A549 (cell line): ENCODE data around the gene ABLIM3. TPM values are rescaled to one million over a fixed set of nuclear protein-coding genes. Genes with fewer than 3 reads are reported as not detected.

Experiments
- ATAC-seq, 2 experiments: fragments of 200-7000 bp in 1 of 2; fragments of >200 bp in 1 of 2; cut with Nextera tagmentation in 1 of 2; cut with Tn5 transposase in 1 of 2; 3 replicates each; pipeline versions ENCODE4 v1.8.0 to v1.9.1; 2018 to 2020; ENCODE audit warnings: mild to moderate bottlenecking in 1 of 2, moderate library complexity in 1 of 2
- CTCF ChIA-PET: fragments of 300-600 bp; sonication (Branson Sonifier 250); formaldehyde crosslinking; extraction: SDS; loops from one replicate; lab custom pipeline; 2021; ENCODE audit warnings: antibody characterized with exemption, inconsistent platforms; lab: Yijun Ruan, JAX
- POLR2A ChIA-PET: fragments of 350-600 bp; formaldehyde crosslinking; extraction: SDS; loops from one replicate; lab custom pipeline; 2021; ENCODE audit warnings: antibody characterized with exemption, inconsistent platforms; lab: Yijun Ruan, JAX
- DNase-seq, 2 experiments: peaks; one replicate each; pipeline versions ENCODE4 v3.0.0 to v3.0.0-alpha.2; 2011 to 2016; ENCODE audit warnings: low read depth in 1 of 2, low spot score in 1 of 2
- FAIRE-seq: peaks from 2 replicates; lab custom pipeline; 2011; peaks lifted over from hg19 to GRCh38; lab: Jason Lieb, UNC
- H3K27ac ChIP-seq, 2 experiments: fragments of >200 bp; sonication (Bioruptor Twin); formaldehyde crosslinking; 3 replicates each; pipeline ENCODE4 v1.5.1; 2016 to 2017
- H3K4me1 ChIP-seq: fragments of >200 bp; sonication (Bioruptor Twin); formaldehyde crosslinking; 3 replicates; pipeline ENCODE4 v1.6.1; 2016
- H3K4me2 ChIP-seq: fragments of >200 bp; sonication (Bioruptor Twin); formaldehyde crosslinking; 3 replicates; pipeline ENCODE4 v1.6.1; 2016
- H3K4me3 ChIP-seq: fragments of >200 bp; sonication (Bioruptor Twin); formaldehyde crosslinking; 3 replicates; pipeline ENCODE4 v1.5.1; 2016
- H3K9me3 ChIP-seq: fragments of >200 bp; sonication (Bioruptor Twin); formaldehyde crosslinking; 3 replicates; pipeline ENCODE4 v1.6.1; 2016
- ATOH8 ChIP-seq: fragments of 250-450 bp; sonication (Bioruptor Pico); IDR thresholded peaks from 2 replicates; pipeline ENCODE4 v1.5.0; 2020; ENCODE audit warnings: low read depth, mild to moderate bottlenecking, moderate library complexity
- BHLHE40 ChIP-seq: IDR thresholded peaks from 2 replicates; pipeline ENCODE4 v1.6.1; 2012; ENCODE audit warnings: low read depth, low read length, inconsistent platforms
- CBX8 ChIP-seq: fragments of 200-600 bp; sonication (generic); IDR thresholded peaks from 2 replicates; pipeline ENCODE4 v1.6.1; 2016
- CHD2 ChIP-seq: fragments of 150-350 bp; IDR thresholded peaks from 2 replicates; pipeline ENCODE4 v1.6.1; 2014; ENCODE audit warnings: low read length; ENCODE audit not compliant: partially characterized antibody
- CTCF ChIP-seq: fragments of >200 bp; sonication (Bioruptor Twin); formaldehyde crosslinking; IDR thresholded peaks from 3 replicates; pipeline ENCODE4 v1.5.1; 2016
- EP300 ChIP-seq, 2 experiments: fragments of >200 bp; sonication (Bioruptor Twin); formaldehyde crosslinking; IDR thresholded peaks; 2 replicates in 1 of 2; 3 replicates in 1 of 2; pipeline ENCODE4 v1.6.1; 2016 to 2017
- FOXS1 ChIP-seq: fragments of 250-450 bp; sonication (Bioruptor Pico); IDR thresholded peaks from 2 replicates; pipeline ENCODE4 v1.5.0; 2020; ENCODE audit warnings: mild to moderate bottlenecking, moderate library complexity
- HOXA7 ChIP-seq: fragments of 250-450 bp; sonication (Bioruptor Pico); IDR thresholded peaks from 2 replicates; pipeline ENCODE4 v1.5.0; 2020; ENCODE audit warnings: mild to moderate bottlenecking, moderate library complexity
- HOXB13 ChIP-seq: fragments of 250-450 bp; sonication (Bioruptor Pico); IDR thresholded peaks from 2 replicates; pipeline ENCODE4 v1.5.0; 2020; ENCODE audit warnings: low read depth, mild to moderate bottlenecking, moderate library complexity
- KDM5A ChIP-seq: fragments of 200-600 bp; sonication (generic); IDR thresholded peaks from 2 replicates; pipeline ENCODE4 v1.6.1; 2016; ENCODE audit warnings: antibody characterized with exemption, mild to moderate bottlenecking
- MAFK ChIP-seq: fragments of 450-650 bp; IDR thresholded peaks from 2 replicates; pipeline ENCODE4 v1.6.1; 2014; ENCODE audit not compliant: partially characterized antibody
- MAZ ChIP-seq: fragments of 150-350 bp; IDR thresholded peaks from 2 replicates; pipeline ENCODE4 v1.6.1; 2014; ENCODE audit warnings: antibody characterized with exemption, low read depth, low read length, borderline replicate concordance
- MYC ChIP-seq: IDR thresholded peaks from 2 replicates; pipeline ENCODE4 v1.6.1; 2012; ENCODE audit warnings: mild to moderate bottlenecking, inconsistent platforms, low read length, improper control_type of control experiment, borderline replicate concordance
- NPAS2 ChIP-seq: fragments of 250-450 bp; sonication (Bioruptor Pico); IDR thresholded peaks from 2 replicates; pipeline ENCODE4 v1.8.0; 2022; ENCODE audit warnings: mild to moderate bottlenecking, moderate library complexity, borderline replicate concordance
- NR3C1 ChIP-seq: fragments of >200 bp; sonication (Bioruptor Twin); formaldehyde crosslinking; IDR thresholded peaks from 3 replicates; pipeline ENCODE4 v1.6.1; 2017
- PHF8 ChIP-seq: fragments of 200-600 bp; sonication (generic); IDR thresholded peaks from 2 replicates; pipeline ENCODE4 v1.6.1; 2016; ENCODE audit warnings: low read depth, mild to moderate bottlenecking, antibody characterized with exemption, moderate library complexity, borderline replicate concordance
- POLR2AphosphoS2 ChIP-seq: conservative IDR thresholded peaks from 2 replicates; pipeline ENCODE4 v1.6.1; 2012; ENCODE audit warnings: low read length, improper control_type of control experiment, inconsistent platforms
- RCOR1 ChIP-seq: fragments of 150-350 bp; IDR thresholded peaks from 2 replicates; pipeline ENCODE4 v1.6.1; 2014; ENCODE audit warnings: antibody characterized with exemption, low read length, low read depth
- REST ChIP-seq: fragments of 200-600 bp; sonication (generic); IDR thresholded peaks from 2 replicates; pipeline ENCODE4 v1.6.1; 2016; ENCODE audit warnings: antibody characterized with exemption, mild to moderate bottlenecking, moderate library complexity
- TP53 ChIP-seq: fragments of 250-450 bp; sonication (Bioruptor Pico); IDR thresholded peaks from 2 replicates; pipeline ENCODE4 v1.5.0; 2021; ENCODE audit warnings: mild to moderate bottlenecking, moderate library complexity
- WGBS: methylation state at CpG from one replicate; pipeline ENCODE4 v1.1.6; 2017; ENCODE audit errors: missing lambda C conversion rate; 5-methylcytosine and 5-hydroxymethylcytosine counted together
- polyA plus RNA-seq, 4 experiments: library from polyadenylated mRNA; depleted of rRNA in 3 of 4; stranded (reverse); fragments of >200 nt; fragmentation: RNase III in 1 of 4; extraction: RNeasy Plus Mini Kit Qiagen cat#74134 plus additional on column Dnase treatment in 1 of 4; gene quantifications; 2 replicates in 3 of 4; 3 replicates in 1 of 4; pipeline ENCODE4 v1.2.3, GENCODE V29; 2011 to 2017
- TF ChIP-seq, protein P1 (sequence below): fragments of 450-650 bp; IDR thresholded peaks from 2 replicates; pipeline ENCODE4 v1.6.1; 2014; ENCODE audit warnings: antibody characterized with exemption
- TF ChIP-seq, protein P2 (sequence below): fragments of 250-450 bp; sonication (Bioruptor Pico); IDR thresholded peaks from 2 replicates; pipeline ENCODE4 v1.5.0; 2021; ENCODE audit warnings: mild to moderate bottlenecking, moderate library complexity, borderline replicate concordance

ABLIM3 gene
- polyA plus RNA-seq, 2 of the 4 experiments (the other 2 are of a cell fraction) = 2.7 to 3.0 TPM

DNA sequence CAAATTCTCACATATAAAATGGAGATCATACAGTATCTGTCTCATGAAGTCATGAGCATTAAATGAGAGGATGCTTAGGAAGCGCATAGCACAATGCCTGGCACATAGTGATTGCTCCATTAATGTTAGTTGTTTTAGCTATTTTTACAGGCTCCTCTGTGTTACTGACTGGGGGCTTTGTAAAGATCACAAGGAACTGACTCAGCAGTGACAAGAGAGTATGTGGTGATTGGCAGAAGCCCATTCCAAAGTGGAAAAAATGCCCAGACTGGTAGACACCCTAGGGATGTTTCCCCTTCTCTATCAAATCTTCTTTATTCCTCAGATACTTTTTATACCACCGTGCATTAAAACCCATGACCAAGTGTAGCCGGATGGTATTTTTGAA lies 33.5 kb downstream of the ABLIM3 start (continued):
- TF ChIP-seq CTCF (no peak), MYC (no peak), NR3C1 (no peak), CHD2 (no peak), NPAS2 (no peak)
- TF ChIP-seq, protein P1, sequence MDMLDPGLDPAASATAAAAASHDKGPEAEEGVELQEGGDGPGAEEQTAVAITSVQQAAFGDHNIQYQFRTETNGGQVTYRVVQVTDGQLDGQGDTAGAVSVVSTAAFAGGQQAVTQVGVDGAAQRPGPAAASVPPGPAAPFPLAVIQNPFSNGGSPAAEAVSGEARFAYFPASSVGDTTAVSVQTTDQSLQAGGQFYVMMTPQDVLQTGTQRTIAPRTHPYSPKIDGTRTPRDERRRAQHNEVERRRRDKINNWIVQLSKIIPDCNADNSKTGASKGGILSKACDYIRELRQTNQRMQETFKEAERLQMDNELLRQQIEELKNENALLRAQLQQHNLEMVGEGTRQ = no peak
- TF ChIP-seq, all 56 proteins: peak for 0

- DNase-seq (no peak), ATAC-seq (no peak), FAIRE-seq (no peak)
- Histone ChIP-seq H3K4me1 (peaks cover 22% of the 10 kb centered on the region; the same call in 2 of the 3 replicates), H3K4me3 (no peak overlapping the region), H3K4me2 (no peak overlapping the region), H3K27ac (peak overlapping the region in 1 of 2 experiments; percentile 68; a peak in 2 of 6 replicates), H3K9me3 (no peaks in the 10 kb centered on the region)
- TF ChIP-seq MAFK = no peak
- no peak for TF ChIP-seq CHD2
- TF ChIP-seq POLR2AphosphoS2 = no peak
- TF ChIP-seq EP300 (IDR thresholded peaks at IDR 0.05) = no peak
- no peak for TF ChIP-seq KDM5A
- no peak for TF ChIP-seq BHLHE40
- TF ChIP-seq, protein P2, sequence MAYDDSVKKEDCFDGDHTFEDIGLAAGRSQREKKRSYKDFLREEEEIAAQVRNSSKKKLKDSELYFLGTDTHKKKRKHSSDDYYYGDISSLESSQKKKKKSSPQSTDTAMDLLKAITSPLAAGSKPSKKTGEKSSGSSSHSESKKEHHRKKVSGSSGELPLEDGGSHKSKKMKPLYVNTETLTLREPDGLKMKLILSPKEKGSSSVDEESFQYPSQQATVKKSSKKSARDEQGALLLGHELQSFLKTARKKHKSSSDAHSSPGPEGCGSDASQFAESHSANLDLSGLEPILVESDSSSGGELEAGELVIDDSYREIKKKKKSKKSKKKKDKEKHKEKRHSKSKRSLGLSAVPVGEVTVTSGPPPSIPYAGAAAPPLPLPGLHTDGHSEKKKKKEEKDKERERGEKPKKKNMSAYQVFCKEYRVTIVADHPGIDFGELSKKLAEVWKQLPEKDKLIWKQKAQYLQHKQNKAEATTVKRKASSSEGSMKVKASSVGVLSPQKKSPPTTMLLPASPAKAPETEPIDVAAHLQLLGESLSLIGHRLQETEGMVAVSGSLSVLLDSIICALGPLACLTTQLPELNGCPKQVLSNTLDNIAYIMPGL (CRISPR knock-in tag) = no peak
- TF ChIP-seq FOXS1 (CRISPR knock-in tag) = no peak
- TF ChIP-seq CBX8 = no peak
- TF ChIP-seq NPAS2 = no peak
- TF ChIP-seq MAZ = no peak
- no peak for TF ChIP-seq REST
- TF ChIP-seq, protein P1 = no peak
- no peak for TF ChIP-seq ATOH8
- TF ChIP-seq HOXA7 (CRISPR knock-in tag) = no peak
- no peak for TF ChIP-seq HOXB13 (CRISPR knock-in tag)
- no peak for TF ChIP-seq PHF8
- no peak for TF ChIP-seq RCOR1
- no peak for TF ChIP-seq TP53 (CRISPR knock-in tag)
- 88% methylated on average over 12 of the region's 12 CpGs for WGBS
- ChIA-PET POLR2A (no interaction called here), CTCF (interaction anchor here (1.1 to 3.8 kb wide), 5 partner anchors 8 to 93 kb away, joined by 3 to 16 read pairs (median 3); partner anchors contain the start of gene ABLIM3)
Observed at GRCh38 chr5:149175346-149176105, 34.2 kb downstream of the ABLIM3 start.
